PFSK-1 (cell line): ENCODE results near the gene AJUBA. TPM values are rescaled to one million over a fixed set of nuclear protein-coding genes. Genes with fewer than 3 reads are reported as not detected.
A peak's percentile ranks its signal among the peaks of the same experiment; 100 is the strongest.

ENCODE experiments used
- FOXP2 ChIP-seq: optimal IDR thresholded peaks from 2 replicates; pipeline ENCODE3; 2011; ENCODE audit warnings: borderline replicate concordance, control low read depth, inconsistent platforms; ENCODE audit not compliant: insufficient read depth; ENCODE audit errors: extremely low read length, extremely low read depth
- POLR2AphosphoS5 ChIP-seq: IDR thresholded peaks from 2 replicates; pipeline ENCODE4 v1.6.1; 2012; ENCODE audit warnings: low read depth, mild to moderate bottlenecking, control low read depth, low read length, moderate library complexity
- REST ChIP-seq, 2 experiments: IDR thresholded peaks; 2 replicates each; pipeline versions ENCODE4 v1.6.1 to v1.8.0; 2011 to 2012; ENCODE audit warnings: low read depth in 2 of 2, low read length in 2 of 2, control low read depth in 1 of 2, inconsistent platforms in 1 of 2, mild to moderate bottlenecking in 1 of 2, moderate library complexity in 1 of 2; ENCODE audit not compliant: insufficient read depth in 1 of 2
- SIN3A ChIP-seq: IDR thresholded peaks from 2 replicates; pipeline ENCODE4 v1.6.1; 2012; ENCODE audit warnings: mild to moderate bottlenecking, low read length, moderate library complexity, borderline replicate concordance; ENCODE audit not compliant: insufficient read depth
- TAF1 ChIP-seq: IDR thresholded peaks from 2 replicates; pipeline ENCODE4 v1.6.1; 2012; ENCODE audit warnings: low read length, control low read depth, borderline replicate concordance; ENCODE audit not compliant: insufficient read depth
- polyA plus RNA-seq: library from polyadenylated mRNA; unstranded; fragments of >200 nt; gene quantifications from one replicate; pipeline ENCODE4 v1.2.1, GENCODE V29; 2012; ENCODE audit warnings: low read depth, missing spikeins; ENCODE audit not compliant: insufficient read length

Gene AJUBA
- 28.2 TPM for polyA plus RNA-seq

- TF ChIP-seq TAF1: peak; percentile 45; the same call in 1 of the 2 replicates
- peak; percentile 39 for TF ChIP-seq FOXP2
- peak; percentile 12; the same call in 1 of the 2 replicates for TF ChIP-seq SIN3A
- TF ChIP-seq REST (IDR thresholded peaks at IDR 0.05; ENCODE audit: insufficient read depth in 1 of 2, low read depth in 2 of 2, low read length in 2 of 2): no peak
These were observed at the start of gene AJUBA for GRCh38 chr14:22982477-22983245. Gene AJUBA, minus strand, starts transcription at chr14:22982551. Its CDS starts 285 bp downstream, at chr14:22982266.

GRCh38 chr14:23030936-23031335 lies 48.6 kb upstream of the AJUBA start:
- TF ChIP-seq TAF1 (no peak), SIN3A (no peak), FOXP2 (no peak), REST (IDR thresholded peaks at IDR 0.05; ENCODE audit: insufficient read depth in 1 of 2, low read depth in 2 of 2, low read length in 2 of 2) (no peak), POLR2AphosphoS5 (no peak)

GRCh38 chr14:23028799-23029198 lies 46.4 kb upstream of the AJUBA start:
- TF ChIP-seq POLR2AphosphoS5 (no peak), FOXP2 (no peak), REST (IDR thresholded peaks at IDR 0.05; ENCODE audit: insufficient read depth in 1 of 2, low read depth in 2 of 2, low read length in 2 of 2) (no peak), SIN3A (no peak), TAF1 (no peak)

GRCh38 chr14:23025151-23025814 lies 42.9 kb upstream of the AJUBA start:
- TF ChIP-seq FOXP2 (no peak), POLR2AphosphoS5 (no peak)

GRCh38 chr14:23024612-23025075 lies 42.3 kb upstream of the AJUBA start:
- no peak for TF ChIP-seq FOXP2
- TF ChIP-seq TAF1: no peak
- no peak for TF ChIP-seq REST (IDR thresholded peaks at IDR 0.05; ENCODE audit: insufficient read depth in 1 of 2, low read depth in 2 of 2, low read length in 2 of 2)
- TF ChIP-seq POLR2AphosphoS5: no peak
- TF ChIP-seq SIN3A: no peak
